ENCODE results near the gene CD96. TPM values are rescaled to one million over a fixed set of nuclear protein-coding genes. Genes with fewer than 3 reads are reported as not detected.
A peak's percentile ranks its signal among the peaks of the same experiment; 100 is the strongest.
"Not testable (repeated sequence)": the region's sequence is repeated elsewhere in the genome, so short reads cannot be mapped to it uniquely, and the experiment has no call there.

The CD96 gene
- total RNA-seq, 1 donor from 2014 or later = not detected

DNA sequence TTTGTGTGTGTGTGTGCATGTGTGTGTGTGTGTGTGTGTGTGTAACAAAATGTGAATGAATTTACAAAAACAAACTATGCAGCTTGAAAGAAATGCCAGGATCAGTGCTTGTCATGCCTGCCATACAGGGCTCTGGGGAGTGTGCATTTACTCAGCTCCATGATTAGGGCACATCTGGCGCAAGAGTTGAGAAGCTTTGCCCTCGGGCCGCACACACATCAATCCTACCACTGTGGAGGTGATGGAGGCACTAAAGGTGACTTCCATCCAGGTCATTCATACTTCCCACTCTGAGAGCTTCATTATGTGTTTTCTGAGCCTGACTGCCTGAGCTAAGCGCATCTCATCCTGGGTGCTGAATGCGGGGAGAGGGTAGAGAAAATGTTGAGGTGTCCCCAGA, 125.2 kb downstream of the CD96 start:
- H3K4me1 Mint-ChIP-seq (ENCODE audit: unreplicated experiment) = peaks cover 5% of the 10 kb centered on the region
- no peak for TF ChIP-seq CTCF (conservative IDR thresholded peaks at IDR 0.05)
- H3K4me3 Mint-ChIP-seq = no peak overlapping the region

DNA sequence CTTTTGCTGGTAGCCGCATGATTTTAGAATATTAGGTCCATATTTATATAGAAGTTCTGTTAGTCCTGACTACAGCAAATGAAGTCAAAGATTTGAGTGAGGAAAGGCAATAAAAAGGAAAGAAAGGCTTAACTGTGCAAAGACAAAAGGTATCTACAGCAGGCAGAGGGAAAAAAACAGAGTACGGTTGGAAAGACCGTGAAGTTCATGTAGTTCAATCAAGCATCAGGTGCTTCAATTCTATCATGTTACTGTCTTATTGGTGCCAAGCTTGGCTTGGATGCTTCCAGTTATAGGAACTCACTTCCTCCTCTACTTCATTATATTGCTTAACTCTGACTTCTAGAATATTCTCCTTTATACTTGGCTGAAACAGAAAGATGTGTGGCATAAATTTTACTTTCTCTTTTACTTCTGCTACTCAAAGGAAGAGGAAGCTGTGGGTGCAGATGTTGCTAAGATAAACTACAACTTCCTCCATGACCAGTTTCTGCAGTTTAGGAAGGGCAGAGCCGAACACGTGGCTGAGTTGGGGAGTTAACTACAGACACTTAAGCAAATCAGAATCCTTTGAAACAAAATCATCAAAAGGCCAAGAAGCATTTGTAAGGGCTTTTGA, 125.7 kb downstream of the CD96 start:
- peaks cover 6% of the 10 kb centered on the region for H3K27me3 Mint-ChIP-seq
- no peak overlapping the region for H3K4me3 Mint-ChIP-seq
- H3K4me1 Mint-ChIP-seq (ENCODE audit: unreplicated experiment) = peaks cover 5% of the 10 kb centered on the region
- H3K27ac Mint-ChIP-seq = no peak overlapping the region
- peaks cover 3% of the 10 kb centered on the region for H3K9me3 Mint-ChIP-seq
- H3K36me3 Mint-ChIP-seq = no peaks in the 10 kb centered on the region
- no peak for DNase-seq (ENCODE audit: extremely low spot score, unreplicated experiment)
- no peak for TF ChIP-seq CTCF (conservative IDR thresholded peaks at IDR 0.05)

More for the DNA sequence above, 125.2 kb downstream of the CD96 start:
- H3K9me3 Mint-ChIP-seq = peaks cover 9% of the 10 kb centered on the region
- H3K27ac Mint-ChIP-seq = no peak overlapping the region
- H3K36me3 Mint-ChIP-seq = no peaks in the 10 kb centered on the region
- peaks cover 6% of the 10 kb centered on the region for H3K27me3 Mint-ChIP-seq
- no peak for DNase-seq (ENCODE audit: extremely low spot score, unreplicated experiment)

DNA sequence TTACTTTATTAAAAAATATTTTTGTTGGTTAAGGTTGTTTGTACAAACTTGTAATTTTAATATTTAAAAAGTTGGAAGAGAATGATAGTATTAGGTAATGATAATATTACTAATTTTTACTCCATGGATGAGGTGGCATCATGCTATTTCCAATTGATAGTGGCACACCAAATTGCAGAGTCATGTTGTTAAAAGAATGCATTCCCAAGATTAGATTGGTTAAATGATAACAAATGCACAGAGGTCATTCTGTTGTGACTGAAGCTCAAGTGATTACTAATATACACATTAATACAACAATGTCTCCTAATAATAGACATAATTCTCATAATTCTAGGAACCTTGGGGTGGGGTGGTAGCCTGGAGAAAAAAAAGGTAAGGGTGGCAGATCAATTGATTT, 126.3 kb downstream of the CD96 start:
- Mint-ChIP-seq H3K9me3 (no peaks in the 10 kb centered on the region), H3K4me3 (no peak overlapping the region), H3K27me3 (peaks cover 9% of the 10 kb centered on the region), H3K4me1 (ENCODE audit: unreplicated experiment) (peaks cover 5% of the 10 kb centered on the region), H3K36me3 (no peaks in the 10 kb centered on the region), H3K27ac (no peak overlapping the region)
- DNase-seq (ENCODE audit: extremely low spot score, unreplicated experiment) = no peak
- TF ChIP-seq CTCF (conservative IDR thresholded peaks at IDR 0.05) = no peak

DNA sequence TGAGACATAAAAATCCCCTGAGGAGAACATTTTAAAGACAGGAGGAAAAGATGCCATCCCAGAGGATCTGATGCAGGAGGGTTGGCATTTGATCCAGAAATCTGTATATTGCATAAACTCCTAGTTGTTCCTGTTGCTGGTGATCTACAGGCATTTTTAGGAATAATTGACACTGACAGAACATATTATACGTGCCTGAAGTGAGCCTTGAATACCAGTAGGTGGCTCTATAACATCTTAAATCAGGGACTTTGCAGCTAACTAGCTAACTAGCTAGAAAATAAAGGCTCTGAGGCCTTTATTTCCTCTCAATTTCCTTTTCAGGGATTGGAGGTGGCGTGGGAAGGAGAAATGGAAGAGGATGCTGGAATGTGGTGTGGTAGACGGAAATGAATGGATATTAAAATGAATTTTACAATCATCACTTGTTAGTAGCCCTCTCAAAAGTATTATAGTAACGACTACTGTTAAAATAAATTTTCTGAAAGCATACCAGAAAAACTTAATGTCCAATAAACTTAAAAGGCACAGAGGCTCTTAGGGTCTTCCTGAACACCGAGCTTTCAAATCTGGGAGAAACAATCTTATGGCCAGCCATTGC, 127.0 kb downstream of the CD96 start:
- H3K4me3 Mint-ChIP-seq = no peak overlapping the region
- no peaks in the 10 kb centered on the region for H3K36me3 Mint-ChIP-seq
- TF ChIP-seq CTCF (conservative IDR thresholded peaks at IDR 0.05) = peak; percentile 87
- H3K4me1 Mint-ChIP-seq (ENCODE audit: unreplicated experiment) = peaks cover 8% of the 10 kb centered on the region
- H3K9me3 Mint-ChIP-seq = no peaks in the 10 kb centered on the region
- no peak overlapping the region for H3K27ac Mint-ChIP-seq
- no peak for DNase-seq (ENCODE audit: extremely low spot score, unreplicated experiment)
- peaks cover 13% of the 10 kb centered on the region for H3K27me3 Mint-ChIP-seq

GRCh38 chr3:111669926-111670630, 128.1 kb downstream of the CD96 start:
- no peaks in the 10 kb centered on the region for H3K36me3 Mint-ChIP-seq
- no peak for TF ChIP-seq CTCF (conservative IDR thresholded peaks at IDR 0.05)
- DNase-seq (ENCODE audit: extremely low spot score, unreplicated experiment) = no peak
- no peak overlapping the region for H3K4me3 Mint-ChIP-seq
- no peaks in the 10 kb centered on the region for H3K9me3 Mint-ChIP-seq
- no peak overlapping the region for H3K27ac Mint-ChIP-seq
- H3K4me1 Mint-ChIP-seq (ENCODE audit: unreplicated experiment) = peaks cover 12% of the 10 kb centered on the region
- peaks cover 16% of the 10 kb centered on the region for H3K27me3 Mint-ChIP-seq

- Mint-ChIP-seq H3K27me3 (peaks cover 16% of the 10 kb centered on the region), H3K4me1 (ENCODE audit: unreplicated experiment) (peaks cover 29% of the 10 kb centered on the region)
- not testable (repeated sequence) for H3K36me3 Mint-ChIP-seq; H3K4me3 Mint-ChIP-seq; H3K27ac Mint-ChIP-seq; H3K9me3 Mint-ChIP-seq; DNase-seq (ENCODE audit: extremely low spot score, unreplicated experiment)
Observed at GRCh38 chr3:111672461-111672860, 130.5 kb downstream of the CD96 start.
